ENCODE results near the gene UBE2J1.

- TF ChIP-seq CTCF (IDR thresholded peaks at IDR 0.05; ENCODE audit: poor library complexity, severe bottlenecking), result no peak
- no peak for TF ChIP-seq TAF1 (IDR thresholded peaks at IDR 0.05; ENCODE audit: low read depth)
- TF ChIP-seq POLR2AphosphoS5 (IDR thresholded peaks at IDR 0.05), result no peak
- TF ChIP-seq EZH2 (IDR thresholded peaks at IDR 0.05; ENCODE audit: borderline replicate concordance, insufficient read depth, low read length, poor library complexity, severe bottlenecking), result no peak
- no peak for TF ChIP-seq REST (IDR thresholded peaks at IDR 0.05; ENCODE audit: borderline replicate concordance)
- no peak for TF ChIP-seq EP300 (conservative IDR thresholded peaks at IDR 0.05; ENCODE audit: poor library complexity, severe bottlenecking)
- TF ChIP-seq RAD21 (conservative IDR thresholded peaks at IDR 0.05), result no peak
- TF ChIP-seq SMC3 (conservative IDR thresholded peaks at IDR 0.05; ENCODE audit: poor library complexity), result no peak
- TF ChIP-seq MXI1 (conservative IDR thresholded peaks at IDR 0.05; ENCODE audit: poor library complexity, severe bottlenecking), result no peak
These were observed 46.4 kb upstream of the UBE2J1 start for GRCh38 chr6:89398762-89399525.
